ENCODE measurements around the gene PMPCB.

The PMPCB gene

DNA sequence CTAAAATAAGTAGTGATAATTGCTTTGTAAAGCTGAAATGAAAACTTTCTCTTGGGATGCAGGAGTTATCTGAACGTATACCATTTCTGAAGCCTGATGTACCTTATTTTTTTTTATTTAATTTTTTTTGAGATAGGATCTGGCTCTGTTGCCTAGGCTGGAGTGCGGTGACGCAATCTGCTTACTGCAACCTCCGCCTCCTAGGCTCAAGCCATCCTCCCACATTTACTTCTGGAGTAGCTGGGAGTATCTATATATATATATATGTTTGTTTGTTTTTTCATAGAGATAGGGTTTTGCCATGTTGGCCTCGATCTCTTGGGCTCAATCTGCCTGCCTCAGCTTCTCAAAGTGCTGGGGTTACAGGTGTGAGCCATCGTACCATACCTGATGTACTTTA is 2.4 kb downstream of the PMPCB start:
- Mint-ChIP-seq H3K9me3 (no peaks in the 10 kb centered on the region), H3K27ac (no peak overlapping the region)

DNA sequence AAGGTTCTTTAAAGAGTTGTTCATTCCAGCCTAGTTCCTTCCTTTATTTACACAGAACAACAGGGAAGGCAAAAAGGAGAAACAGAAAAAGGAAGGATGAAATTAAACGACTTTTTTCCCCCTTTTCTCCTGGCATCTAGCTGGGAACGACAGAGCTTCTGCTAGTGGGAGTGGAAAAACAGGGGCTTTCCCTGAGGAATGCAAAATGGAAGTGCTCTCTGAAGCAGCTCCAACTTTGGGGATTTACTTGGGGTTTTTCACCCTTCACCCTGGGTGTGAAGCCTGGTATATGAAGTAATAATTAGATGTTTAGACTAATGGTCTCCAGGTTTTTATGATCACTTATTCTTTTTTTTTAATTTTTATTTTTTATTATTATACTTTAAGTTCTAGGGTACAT is 4.2 kb downstream of the PMPCB start:
- Mint-ChIP-seq H3K27me3 (no peaks in the 10 kb centered on the region), H3K4me3 (no peak overlapping the region), H3K4me1 (ENCODE audit: low read depth) (peaks cover 54% of the 10 kb centered on the region), H3K27ac (peak overlapping the region; percentile 40), H3K9me3 (no peaks in the 10 kb centered on the region), H3K36me3 (ENCODE audit: low read depth) (peaks cover 68% of the 10 kb centered on the region)

More for the DNA sequence above, 2.4 kb downstream of the PMPCB start:
- peaks cover 56% of the 10 kb centered on the region for H3K36me3 Mint-ChIP-seq (ENCODE audit: low read depth)
- H3K4me3 Mint-ChIP-seq: no peak overlapping the region
- H3K4me1 Mint-ChIP-seq (ENCODE audit: low read depth): peaks cover 49% of the 10 kb centered on the region
- no peaks in the 10 kb centered on the region for H3K27me3 Mint-ChIP-seq

DNA sequence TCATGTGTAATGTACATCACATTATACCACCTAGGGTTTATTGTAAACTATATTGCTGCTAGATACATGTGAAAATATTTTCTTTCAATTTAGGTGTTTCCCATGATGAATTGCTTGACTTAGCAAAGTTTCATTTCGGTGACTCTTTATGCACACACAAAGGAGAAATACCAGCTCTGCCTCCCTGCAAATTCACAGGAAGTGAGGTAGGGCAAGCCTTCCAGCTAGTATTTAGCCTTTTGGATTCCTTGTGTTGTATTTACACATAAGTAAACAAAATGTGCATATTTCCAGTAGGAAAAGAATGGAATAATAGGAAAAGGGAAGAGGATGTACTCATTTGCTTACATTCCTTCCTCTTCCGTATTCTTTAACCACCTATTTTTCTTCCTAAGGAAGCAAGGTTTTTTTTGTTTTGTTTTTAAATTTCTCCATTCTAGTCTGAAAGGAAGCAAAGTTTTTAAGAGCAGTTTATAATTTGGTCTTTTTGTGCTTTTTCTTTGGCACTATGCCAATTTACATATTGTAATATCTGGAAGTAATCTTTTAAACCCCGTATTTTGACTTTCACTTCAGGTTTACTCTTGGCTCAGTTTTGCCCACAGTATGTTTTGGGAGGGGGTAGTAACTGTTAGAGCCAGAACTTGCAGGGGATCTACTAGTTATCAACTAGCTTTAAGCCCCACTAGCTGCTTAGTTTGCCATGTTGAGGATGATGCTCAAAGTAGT is 10.4 kb downstream of the PMPCB start:
- Mint-ChIP-seq H3K4me1 (ENCODE audit: low read depth) (peaks cover 28% of the 10 kb centered on the region), H3K27me3 (no peaks in the 10 kb centered on the region), H3K9me3 (no peaks in the 10 kb centered on the region), H3K4me3 (no peak overlapping the region), H3K27ac (peak overlapping the region; percentile 36), H3K36me3 (ENCODE audit: low read depth) (peaks cover 75% of the 10 kb centered on the region)

DNA sequence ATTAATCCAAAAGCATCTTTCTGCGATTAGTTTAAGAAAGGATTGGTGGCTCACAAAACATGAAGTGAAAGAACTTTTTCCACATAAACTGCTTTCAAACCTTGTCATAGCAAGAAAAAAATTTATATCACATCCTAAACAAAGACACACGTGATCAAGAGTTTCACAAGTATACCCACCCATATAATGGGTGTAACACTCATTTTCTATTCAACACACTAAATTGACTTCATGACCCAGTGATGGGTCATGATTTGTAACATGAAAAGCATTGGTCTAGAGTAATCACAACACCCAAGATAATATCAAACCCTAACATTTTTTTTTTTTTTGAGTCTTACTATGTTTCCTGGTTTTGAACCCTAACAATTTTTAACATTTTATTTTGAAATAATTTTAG is 17.6 kb downstream of the PMPCB start:
- Mint-ChIP-seq H3K9me3 (no peaks in the 10 kb centered on the region), H3K27ac (no peak overlapping the region), H3K36me3 (ENCODE audit: low read depth) (peaks cover 98% of the 10 kb centered on the region), H3K4me3 (no peak overlapping the region), H3K4me1 (ENCODE audit: low read depth) (peaks cover 6% of the 10 kb centered on the region), H3K27me3 (no peaks in the 10 kb centered on the region)

DNA sequence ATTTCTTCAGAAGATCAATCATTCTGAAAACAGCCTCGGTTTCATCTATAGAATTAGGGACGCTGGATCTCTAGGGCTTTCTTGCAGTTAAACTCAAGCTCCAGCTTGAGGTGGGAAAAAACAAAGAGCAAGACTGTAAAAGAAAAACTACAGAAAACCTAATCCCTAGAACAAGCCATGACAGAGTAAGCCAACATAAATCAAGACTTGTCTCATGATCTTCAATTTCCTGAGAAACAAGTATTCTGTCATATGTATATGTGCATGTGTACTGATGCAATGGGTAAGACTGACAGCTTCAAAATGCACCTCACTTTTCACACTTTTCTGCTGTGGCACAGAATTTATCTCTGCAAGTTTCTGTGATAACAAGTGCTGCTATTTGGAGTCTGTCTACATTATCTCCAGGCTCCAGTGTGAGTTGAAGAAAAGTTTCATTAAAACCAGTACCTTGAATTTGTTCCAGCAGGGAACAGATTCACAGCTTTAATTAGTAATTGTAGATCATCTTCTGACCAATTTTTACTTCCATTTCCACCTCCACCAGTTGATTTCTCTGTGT is 19.2 kb downstream of the PMPCB start:
- peaks cover 82% of the 10 kb centered on the region for H3K36me3 Mint-ChIP-seq (ENCODE audit: low read depth)
- H3K9me3 Mint-ChIP-seq: no peaks in the 10 kb centered on the region
- H3K4me1 Mint-ChIP-seq (ENCODE audit: low read depth): peaks cover 6% of the 10 kb centered on the region
- H3K4me3 Mint-ChIP-seq: no peak overlapping the region
- H3K27me3 Mint-ChIP-seq: no peaks in the 10 kb centered on the region
- H3K27ac Mint-ChIP-seq: peak overlapping the region; percentile 79

DNA sequence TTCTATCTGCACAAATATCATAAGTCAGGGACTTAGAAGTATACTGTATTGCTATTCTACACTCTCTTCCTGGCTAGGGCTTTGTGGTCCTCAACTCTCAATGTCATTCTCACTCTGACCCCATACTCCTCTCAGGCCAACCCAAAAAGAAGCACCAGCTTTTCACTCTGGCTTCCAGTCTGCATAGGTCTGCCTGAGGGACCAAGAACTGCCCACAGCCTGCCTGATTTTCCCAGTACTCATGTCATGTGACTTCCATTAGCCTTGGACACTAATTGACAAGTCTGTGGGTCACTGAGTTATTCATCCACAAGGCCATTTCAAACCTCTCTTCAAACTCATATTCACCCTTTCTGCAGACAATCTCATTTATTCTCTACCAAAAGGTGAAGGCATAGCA is 19.8 kb downstream of the PMPCB start:
- Mint-ChIP-seq H3K9me3 (no peaks in the 10 kb centered on the region), H3K27ac (peak overlapping the region; percentile 79), H3K4me3 (no peak overlapping the region), H3K36me3 (ENCODE audit: low read depth) (peaks cover 82% of the 10 kb centered on the region), H3K4me1 (ENCODE audit: low read depth) (peaks cover 6% of the 10 kb centered on the region), H3K27me3 (no peaks in the 10 kb centered on the region)

DNA sequence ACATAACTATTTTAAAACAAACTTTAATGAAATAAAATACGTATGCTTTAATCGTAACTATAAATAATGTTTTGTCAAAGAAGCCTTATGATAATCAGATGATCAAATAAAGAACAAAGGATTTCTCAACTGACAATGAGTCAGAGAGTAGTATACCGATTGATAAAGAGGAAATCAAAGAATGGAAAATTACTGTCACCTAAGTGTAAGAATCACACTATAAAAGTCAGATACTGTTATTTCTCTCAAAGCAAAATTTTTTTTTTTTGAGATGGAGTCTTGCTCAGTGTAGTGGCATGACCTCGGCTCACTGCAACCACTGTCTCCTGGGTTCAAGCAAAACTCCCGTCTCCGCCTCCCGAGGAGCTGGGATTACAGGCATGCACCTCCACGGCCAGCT is 28.5 kb downstream of the PMPCB start:
- Mint-ChIP-seq H3K4me3 (no peak overlapping the region), H3K27me3 (no peaks in the 10 kb centered on the region), H3K4me1 (ENCODE audit: low read depth) (peaks cover 23% of the 10 kb centered on the region), H3K27ac (peak overlapping the region; percentile 82), H3K9me3 (no peaks in the 10 kb centered on the region), H3K36me3 (ENCODE audit: low read depth) (peaks cover 63% of the 10 kb centered on the region)

DNA sequence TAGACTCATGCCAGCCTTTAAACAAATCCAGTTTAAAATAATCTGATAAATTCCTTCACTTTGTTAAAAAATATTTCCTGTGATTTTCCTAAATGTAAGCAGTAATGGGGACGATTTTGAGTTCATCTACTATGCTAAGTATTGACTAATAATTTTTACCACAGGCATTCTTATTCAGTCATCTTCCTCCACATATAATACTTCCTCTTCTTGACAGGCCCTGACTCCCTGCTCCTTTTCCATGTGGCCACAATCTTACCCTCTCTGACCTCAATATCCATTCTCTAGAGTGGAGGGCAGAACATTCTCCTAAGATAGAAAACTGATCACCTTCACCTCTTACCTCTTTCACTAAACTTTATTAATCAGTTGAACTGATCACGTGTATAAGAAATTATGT is 39.5 kb downstream of the PMPCB start:
- H3K27ac Mint-ChIP-seq: no peak overlapping the region
- no peaks in the 10 kb centered on the region for H3K9me3 Mint-ChIP-seq
- peaks cover 71% of the 10 kb centered on the region for H3K36me3 Mint-ChIP-seq (ENCODE audit: low read depth)
- H3K4me1 Mint-ChIP-seq (ENCODE audit: low read depth): peaks cover 29% of the 10 kb centered on the region
- no peaks in the 10 kb centered on the region for H3K27me3 Mint-ChIP-seq
- H3K4me3 Mint-ChIP-seq: no peak overlapping the region

DNA sequence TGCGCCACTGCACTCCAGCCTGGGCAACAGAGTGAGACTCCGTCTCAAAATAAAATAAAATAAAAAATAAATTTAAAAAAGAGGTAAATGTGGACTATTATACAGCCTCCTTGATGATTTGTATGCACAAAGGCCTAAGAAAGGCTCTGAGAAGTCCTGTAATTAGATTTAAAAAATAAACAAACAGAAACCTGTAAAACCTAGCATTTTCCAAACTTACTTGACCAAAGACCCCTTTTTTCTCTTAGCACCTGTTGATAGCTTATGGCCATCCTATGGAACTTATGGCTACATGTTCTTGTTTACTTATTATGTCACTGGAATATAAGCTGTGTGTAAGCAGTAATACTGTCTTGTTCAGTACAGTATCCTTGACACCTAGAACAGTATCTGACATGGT is 41.6 kb downstream of the PMPCB start:
- H3K4me1 Mint-ChIP-seq (ENCODE audit: low read depth): peaks cover 47% of the 10 kb centered on the region
- no peak overlapping the region for H3K27ac Mint-ChIP-seq
- no peaks in the 10 kb centered on the region for H3K9me3 Mint-ChIP-seq
- H3K36me3 Mint-ChIP-seq (ENCODE audit: low read depth): peaks cover 60% of the 10 kb centered on the region
- no peak overlapping the region for H3K4me3 Mint-ChIP-seq
- H3K27me3 Mint-ChIP-seq: no peaks in the 10 kb centered on the region

DNA sequence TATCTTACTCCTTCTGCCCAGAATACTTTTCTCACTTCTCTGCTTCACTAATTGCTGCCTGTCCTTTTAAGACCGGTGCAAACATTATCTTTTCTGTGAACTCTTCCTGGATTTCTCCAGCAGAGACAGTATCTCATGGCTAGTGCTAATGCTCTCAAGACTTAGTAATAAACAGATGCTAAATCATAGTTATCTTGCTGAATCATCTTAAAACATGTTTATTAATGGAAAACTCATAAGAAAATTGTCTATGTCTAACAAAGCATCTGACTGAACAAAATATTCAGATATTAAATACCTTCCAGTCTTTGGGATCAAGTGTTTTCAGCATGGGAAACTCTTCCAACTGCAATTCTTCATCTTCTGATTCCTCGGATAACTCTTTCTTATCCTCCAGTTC is 44.2 kb downstream of the PMPCB start:
- peaks cover 64% of the 10 kb centered on the region for H3K4me1 Mint-ChIP-seq (ENCODE audit: low read depth)
- H3K36me3 Mint-ChIP-seq (ENCODE audit: low read depth): peaks cover 49% of the 10 kb centered on the region
- H3K27ac Mint-ChIP-seq: peak overlapping the region; percentile 38
- H3K9me3 Mint-ChIP-seq: no peaks in the 10 kb centered on the region
- no peaks in the 10 kb centered on the region for H3K27me3 Mint-ChIP-seq
- H3K4me3 Mint-ChIP-seq: peak overlapping the region; percentile 59

DNA sequence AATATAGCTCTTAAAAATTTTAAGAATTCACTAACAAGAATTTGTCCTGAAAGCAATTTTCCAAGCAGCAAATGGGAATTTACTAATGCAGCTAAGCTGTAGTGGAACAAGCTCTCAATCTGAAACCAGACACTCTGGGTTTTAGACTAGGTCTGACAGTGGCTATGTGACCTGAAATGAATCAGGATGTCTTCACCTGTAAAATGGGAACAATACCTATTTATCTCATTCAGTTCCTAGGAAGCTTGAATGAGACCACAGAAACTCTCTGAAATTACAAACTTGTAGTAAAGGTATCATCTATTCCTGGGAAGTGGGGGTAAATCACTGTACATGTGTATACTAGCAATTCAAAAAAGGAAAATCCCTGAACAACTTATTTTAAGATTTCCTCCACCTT is 46.1 kb downstream of the PMPCB start:
- peak overlapping the region; percentile 99 for H3K27ac Mint-ChIP-seq
- peak overlapping the region; percentile 97 for H3K4me3 Mint-ChIP-seq
- H3K27me3 Mint-ChIP-seq: no peaks in the 10 kb centered on the region
- peaks cover 34% of the 10 kb centered on the region for H3K36me3 Mint-ChIP-seq (ENCODE audit: low read depth)
- peaks cover 75% of the 10 kb centered on the region for H3K4me1 Mint-ChIP-seq (ENCODE audit: low read depth)
- H3K9me3 Mint-ChIP-seq: no peaks in the 10 kb centered on the region

DNA sequence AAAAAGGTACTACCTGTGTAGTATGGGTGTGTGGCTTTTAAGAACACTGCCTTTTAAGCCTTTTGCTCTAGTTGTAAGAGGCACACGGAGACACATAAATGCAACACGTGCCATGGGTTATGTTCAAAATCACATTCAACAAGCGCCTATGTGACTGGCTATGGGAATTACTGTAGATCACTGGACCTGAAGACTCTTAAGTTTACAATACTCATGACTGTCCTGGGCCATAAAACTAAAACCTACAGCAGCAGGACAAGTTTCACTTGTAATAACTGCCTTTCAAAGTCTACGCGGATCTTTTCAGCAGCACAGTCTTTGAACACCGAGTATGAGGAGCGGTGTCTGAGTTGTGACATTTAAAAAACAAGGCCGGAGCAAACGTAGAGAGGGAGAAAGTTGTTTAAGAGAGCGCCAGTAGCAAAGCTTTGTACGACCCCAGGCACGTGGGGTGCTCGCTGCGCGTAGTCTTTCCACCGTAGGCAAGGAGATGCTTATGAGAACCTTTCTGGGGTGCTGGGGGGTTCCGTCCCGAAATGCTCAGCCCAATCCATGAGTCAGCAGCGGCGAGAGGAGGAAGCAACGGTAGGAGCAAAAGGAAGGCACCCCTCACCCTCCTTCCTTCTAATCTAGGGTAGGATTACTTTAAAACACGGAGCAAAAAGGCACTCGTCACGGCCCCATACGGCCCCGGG is 46.7 kb downstream of the PMPCB start:
- H3K36me3 Mint-ChIP-seq (ENCODE audit: low read depth): peaks cover 34% of the 10 kb centered on the region
- no peaks in the 10 kb centered on the region for H3K9me3 Mint-ChIP-seq
- H3K4me3 Mint-ChIP-seq: peak overlapping the region; percentile 97
- peaks cover 77% of the 10 kb centered on the region for H3K4me1 Mint-ChIP-seq (ENCODE audit: low read depth)
- peak overlapping the region; percentile 99 for H3K27ac Mint-ChIP-seq
- no peaks in the 10 kb centered on the region for H3K27me3 Mint-ChIP-seq

DNA sequence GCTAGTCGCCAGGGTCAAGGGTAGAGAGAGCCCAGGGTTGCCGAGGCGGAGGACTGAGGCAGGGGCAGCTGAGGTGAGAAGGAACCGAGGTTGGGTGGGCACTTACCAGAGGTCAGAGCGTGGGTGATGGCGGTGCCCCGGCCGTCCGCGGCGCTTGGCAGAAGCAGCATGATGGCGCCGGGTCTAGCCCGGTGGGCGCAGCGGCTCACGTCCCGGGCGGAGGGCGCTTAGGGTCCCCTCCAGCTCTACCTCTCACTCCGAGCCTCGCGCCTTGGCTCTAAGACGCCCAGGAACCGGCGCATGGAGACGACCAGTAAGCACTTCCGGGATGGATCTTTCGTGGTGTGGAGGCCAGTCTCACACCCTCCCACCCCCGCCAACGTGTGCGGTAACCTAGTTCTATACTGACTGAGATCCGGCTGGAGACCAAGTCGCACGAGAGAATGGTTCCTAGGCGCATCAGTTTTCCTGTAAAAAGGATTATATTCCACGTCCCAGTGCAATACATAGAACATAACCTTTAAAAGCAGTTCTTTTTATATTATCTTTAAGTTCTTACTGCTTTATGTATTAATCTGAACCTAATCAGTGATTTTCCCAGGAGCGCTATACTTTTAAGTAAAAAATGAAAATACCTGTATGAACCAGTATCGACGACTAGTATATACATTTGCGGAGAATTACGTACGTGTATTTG is 47.4 kb downstream of the PMPCB start, which contains the start of gene DNAJC2:
DNAJC2 (minus strand) TSS at position 315 of the 697 bp plus-strand sequence; CDS start at position 170, 145 bp downstream.
- no peaks in the 10 kb centered on the region for H3K9me3 Mint-ChIP-seq
- peaks cover 77% of the 10 kb centered on the region for H3K4me1 Mint-ChIP-seq (ENCODE audit: low read depth)

DNA sequence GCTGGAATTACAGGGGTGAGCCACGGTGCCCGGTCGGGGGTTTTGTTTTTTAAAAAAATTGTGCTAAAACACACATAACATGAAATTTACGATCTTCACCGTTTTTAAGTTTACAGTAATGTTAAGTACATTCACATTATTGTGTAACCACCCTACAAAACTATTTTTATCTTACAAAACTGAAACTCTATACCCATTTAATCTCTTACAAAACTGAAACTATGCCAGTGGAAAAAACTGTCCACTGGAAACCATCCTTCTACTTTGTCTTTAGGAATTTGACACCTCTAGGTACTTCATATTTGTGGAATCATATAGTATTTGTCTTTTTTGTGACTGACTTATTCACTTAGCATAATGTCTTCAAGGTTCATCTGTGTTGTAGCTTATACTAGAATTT is 49.2 kb downstream of the PMPCB start:
- Mint-ChIP-seq H3K9me3 (no peaks in the 10 kb centered on the region), H3K27me3 (no peaks in the 10 kb centered on the region), H3K4me3 (peak overlapping the region; percentile 99), H3K27ac (peak overlapping the region; percentile 98), H3K4me1 (ENCODE audit: low read depth) (peaks cover 71% of the 10 kb centered on the region), H3K36me3 (ENCODE audit: low read depth) (peaks cover 24% of the 10 kb centered on the region)

More for the DNA sequence above, 47.4 kb downstream of the PMPCB start, which contains the start of gene DNAJC2:
- H3K36me3 Mint-ChIP-seq (ENCODE audit: low read depth): peaks cover 32% of the 10 kb centered on the region
- peak within 1 kb of the TSS; percentile 99 for H3K27ac Mint-ChIP-seq
- peak within 1 kb of the TSS; percentile 97 for H3K4me3 Mint-ChIP-seq
- no peaks in the 10 kb centered on the region for H3K27me3 Mint-ChIP-seq
